ENCODE data around the gene ARHGAP6.

The ARHGAP6 gene

DNA sequence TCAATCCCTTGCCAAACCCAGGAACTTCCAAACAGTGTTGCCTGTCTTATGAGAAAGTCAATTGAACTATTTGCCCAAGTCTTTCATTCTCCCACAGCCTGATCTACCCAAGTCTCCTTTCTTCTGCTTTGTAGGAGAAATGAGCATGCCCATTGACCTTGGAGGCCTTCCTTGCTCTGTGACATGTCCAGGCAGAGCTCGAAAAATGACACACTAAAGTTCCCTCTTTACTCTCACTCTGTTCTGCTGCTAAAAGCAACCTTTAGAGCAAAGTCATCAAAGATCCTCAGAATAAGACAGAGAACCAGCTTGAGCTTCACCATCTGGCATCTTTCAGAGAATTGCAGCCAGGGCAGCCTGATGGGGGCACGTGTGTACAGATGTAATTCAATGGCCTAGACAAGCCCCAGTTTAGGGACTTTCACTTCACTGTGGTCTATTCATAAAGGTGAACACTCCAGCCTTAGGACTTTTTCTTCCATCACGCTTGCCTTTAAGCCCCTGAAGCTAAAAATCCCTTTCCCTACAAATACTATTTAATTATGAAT is 236.1 kb downstream of the ARHGAP6 start:
- DNase-seq (ENCODE audit: low read depth, low spot score), result no peak

DNA sequence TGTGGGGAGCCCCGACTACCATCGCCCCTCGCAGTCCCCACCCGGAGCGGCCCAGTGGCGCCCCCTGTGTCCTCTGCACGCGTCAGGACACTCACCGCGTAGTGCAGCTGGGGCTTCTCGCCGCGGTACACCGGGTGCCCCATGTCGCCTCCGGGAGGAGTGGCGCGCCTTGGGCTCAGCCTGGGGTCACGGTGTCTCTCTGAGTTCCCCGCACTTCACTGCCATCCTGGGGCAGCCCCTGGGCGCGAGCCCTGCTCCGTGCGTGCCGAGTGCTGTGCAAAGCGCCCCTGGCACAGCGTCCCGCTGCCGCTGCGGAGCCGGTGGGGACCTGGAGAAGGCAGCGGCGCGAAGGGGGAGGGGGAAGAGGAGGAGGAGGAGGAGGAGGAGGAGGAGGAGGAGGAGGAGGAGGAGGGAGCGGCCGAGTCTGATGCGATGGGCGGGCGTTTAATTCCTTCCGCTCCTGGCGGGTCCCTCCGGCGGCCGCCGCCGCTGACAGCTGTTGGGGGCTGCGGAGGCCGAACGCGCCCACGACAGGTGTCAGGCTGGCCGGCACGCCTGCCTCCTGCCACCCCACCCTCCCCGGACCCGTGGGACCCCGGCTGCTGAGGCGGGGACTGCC is 238.2 kb downstream of the ARHGAP6 start:
- no peak for DNase-seq (ENCODE audit: low read depth, low spot score)

DNA sequence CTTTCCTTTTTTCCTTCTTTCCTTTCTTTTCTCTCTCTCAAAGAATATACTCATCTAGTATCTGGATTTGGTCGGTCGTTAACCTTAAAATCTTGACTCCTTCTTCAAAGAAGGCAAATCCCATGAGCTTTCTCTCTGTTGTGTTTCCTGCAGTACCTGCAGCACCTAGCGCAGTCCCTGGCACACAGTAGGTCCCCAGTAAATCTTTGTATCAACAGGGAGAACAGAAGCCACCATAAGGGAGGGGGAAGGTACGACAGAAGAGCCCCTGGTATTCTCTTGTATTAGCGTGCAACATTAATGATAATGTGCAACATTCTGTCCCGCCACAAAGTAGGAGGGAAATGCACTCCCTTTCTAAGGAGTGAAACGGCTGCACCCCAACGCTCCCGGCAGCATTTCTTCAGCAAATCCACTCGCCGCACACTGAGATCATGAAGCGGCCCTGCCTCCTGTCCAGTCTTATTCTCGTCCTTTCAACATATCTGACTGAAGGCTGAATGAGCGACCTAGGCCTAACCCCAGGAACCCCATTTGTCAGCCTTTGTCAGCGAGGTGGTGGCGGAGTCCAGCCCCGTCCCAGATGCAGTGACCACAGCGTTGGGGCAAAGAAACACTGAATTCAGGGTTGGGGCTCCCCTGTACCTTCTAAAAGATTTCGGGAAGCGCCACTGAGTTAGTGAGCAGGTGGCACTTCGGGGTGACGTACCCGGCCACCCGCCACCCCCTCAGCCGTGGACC is 238.8 kb downstream of the ARHGAP6 start:
- DNase-seq (ENCODE audit: low read depth, low spot score), result no peak

- DNase-seq (ENCODE audit: low read depth, low spot score), result no peak
These were observed 240.6 kb downstream of the ARHGAP6 start for GRCh38 chrX:11424903-11425674.

GRCh38 chrX:11423949-11424348 is 241.8 kb downstream of the ARHGAP6 start:
- no peak for DNase-seq (ENCODE audit: low read depth, low spot score)

DNA sequence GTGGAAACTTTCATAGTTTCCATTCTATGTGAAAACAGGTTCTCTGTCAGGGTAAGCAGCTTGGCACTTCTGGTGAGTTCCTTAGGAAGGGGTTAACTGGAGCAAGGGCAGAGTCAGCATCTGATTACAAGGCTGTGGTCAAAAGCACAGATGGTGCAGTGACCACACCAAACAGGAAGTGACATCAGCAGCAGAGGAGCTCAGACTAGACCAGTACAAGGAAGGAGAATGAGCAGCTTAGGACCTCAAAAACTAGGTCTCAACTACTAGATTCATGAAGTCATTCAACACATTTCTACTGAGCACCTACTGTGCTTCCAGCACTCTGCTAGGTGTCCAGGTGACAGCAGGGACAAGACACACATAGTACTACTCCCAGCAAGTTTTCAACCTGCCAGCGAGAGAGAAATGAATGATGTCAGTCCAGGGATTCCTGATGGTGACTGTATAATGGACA is 242.3 kb downstream of the ARHGAP6 start:
- no peak for DNase-seq (ENCODE audit: low read depth, low spot score)

DNA sequence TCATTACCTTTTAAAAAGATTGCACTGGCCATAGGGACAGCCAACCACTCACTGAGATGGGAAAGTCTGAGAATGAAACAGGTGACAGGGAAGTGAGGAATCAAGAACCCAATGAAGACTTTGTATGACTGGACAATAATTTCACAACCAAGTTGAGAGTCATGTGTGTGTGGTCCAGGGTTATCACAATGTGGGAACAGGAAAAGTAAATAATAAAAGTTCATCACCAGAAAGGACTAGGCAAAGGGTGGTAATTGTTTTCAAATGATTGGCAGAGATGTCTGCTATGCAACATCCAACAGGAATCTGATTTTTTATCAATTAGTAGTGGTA is 243.2 kb downstream of the ARHGAP6 start:
- DNase-seq (ENCODE audit: low read depth, low spot score), result no peak

DNA sequence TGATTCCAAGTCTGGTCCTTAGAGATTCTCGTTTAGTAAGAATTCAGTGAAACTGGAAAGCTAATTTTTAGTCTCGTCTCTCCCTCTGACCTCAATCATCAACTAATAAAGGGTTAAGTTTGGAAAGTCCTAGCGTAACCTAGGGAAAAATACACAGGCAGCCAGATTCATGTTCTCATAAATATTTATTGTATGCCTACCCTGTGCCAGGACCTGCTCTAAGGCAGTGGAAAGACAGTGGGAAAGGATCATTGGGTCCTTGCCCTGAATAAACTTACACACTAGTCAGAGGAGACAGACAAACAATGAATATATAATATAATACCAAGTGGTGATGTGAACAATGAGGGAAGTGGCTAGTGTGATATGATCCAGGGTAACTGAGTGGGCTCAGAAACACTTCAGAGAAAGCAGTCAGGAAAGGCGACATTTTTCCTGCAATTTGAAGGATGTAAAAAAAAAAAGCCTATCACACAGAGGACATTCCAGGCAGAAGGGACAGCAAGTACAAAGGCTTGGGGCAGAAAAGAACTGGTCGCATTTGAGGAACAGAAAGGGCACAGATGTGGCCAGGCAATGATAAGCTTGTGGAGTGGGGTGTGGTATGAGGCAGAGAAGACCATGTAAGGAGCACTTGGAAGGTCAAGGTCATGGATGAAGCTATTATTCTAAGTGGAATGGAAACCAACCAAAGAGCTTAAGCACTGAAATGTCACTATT is 243.8 kb downstream of the ARHGAP6 start:
- no peak for DNase-seq (ENCODE audit: low read depth, low spot score)

DNA sequence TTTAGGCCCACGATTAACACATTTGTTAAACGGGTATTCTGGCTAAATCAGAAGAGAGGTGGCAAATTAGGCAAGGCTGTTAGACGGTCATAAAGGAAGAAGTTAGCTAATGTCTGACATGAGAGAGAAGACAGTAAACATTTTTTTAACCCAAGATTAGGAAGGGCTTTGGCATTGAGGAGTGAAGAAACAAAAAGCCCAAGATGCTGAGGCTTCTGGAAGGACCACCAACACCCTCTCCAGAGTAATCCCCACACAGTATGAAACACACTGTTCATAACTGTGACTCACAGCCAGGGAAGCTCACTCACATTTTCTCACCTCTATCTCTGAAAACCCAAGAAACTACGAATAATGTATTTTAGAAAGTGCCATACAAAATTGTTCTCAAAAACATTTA is 244.9 kb downstream of the ARHGAP6 start:
- no peak for DNase-seq (ENCODE audit: low read depth, low spot score)

- no peak for DNase-seq (ENCODE audit: low read depth, low spot score)
These were observed 246.6 kb downstream of the ARHGAP6 start for GRCh38 chrX:11419102-11419501.

- DNase-seq (ENCODE audit: low read depth, low spot score), result no peak
These were observed 249.1 kb downstream of the ARHGAP6 start for GRCh38 chrX:11416600-11416999.

DNA sequence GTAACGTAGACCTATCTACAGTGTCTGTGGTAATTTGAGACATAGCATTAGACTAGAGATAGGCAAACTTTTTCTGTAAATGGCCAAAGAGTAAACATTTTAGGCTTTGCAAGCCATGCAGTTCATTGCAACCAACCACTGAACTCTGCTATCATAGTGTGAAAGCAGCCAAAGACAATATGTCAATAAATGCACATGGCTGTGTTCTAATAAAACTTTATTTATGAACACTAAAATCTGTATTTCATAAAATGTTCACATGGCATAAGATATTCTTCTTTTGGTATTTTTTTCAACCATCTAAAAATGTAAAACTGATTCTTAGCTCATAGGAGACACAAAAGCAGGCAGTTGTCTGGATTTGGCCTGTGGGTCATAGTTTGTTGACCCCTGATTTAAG is 251.6 kb downstream of the ARHGAP6 start:
- no peak for DNase-seq (ENCODE audit: low read depth, low spot score)

DNA sequence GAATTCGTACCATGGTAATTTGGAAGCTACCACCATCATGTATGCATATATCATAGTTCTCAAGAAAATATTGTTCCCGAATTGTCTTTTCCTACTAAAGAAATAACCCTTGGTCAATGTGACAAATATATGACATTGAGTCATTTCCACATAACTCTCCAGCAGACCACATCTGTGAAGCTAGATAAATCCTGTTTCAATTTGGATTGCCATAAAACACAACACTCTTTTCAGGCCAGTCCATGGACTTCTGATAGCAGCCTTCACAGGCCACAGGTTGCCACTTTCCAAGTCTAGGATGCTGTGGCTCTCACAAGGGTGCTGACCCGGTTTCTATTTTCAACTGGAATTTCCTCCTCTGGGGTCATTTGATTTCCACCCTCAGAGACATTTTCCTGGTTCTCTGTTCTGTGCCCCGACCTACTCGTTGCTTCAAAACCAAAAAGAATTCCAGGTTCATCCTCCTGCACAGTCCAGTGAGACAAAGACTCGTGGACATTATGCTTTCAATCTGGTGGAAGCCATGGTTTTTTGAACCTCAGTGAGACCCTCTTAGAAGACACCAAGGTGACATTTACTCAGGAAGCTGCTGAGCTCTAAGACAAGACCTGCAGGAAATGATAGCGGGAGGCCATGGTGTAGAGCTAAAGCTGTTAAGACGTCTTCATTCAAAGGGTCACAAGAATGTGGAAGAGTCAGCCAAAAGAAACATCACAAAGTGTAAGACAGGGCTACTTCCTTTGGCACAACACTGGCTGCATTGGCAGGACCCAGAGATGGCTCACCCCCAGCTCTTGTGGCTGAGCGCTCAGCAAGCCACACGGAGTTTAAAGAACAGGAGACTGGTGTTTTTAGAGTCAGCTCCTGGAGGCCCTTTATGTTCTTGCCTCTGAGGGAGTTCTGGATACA is 252.8 kb downstream of the ARHGAP6 start:
- no peak for DNase-seq (ENCODE audit: low read depth, low spot score)

- DNase-seq (ENCODE audit: low read depth, low spot score), result no peak
These were observed 255.8 kb downstream of the ARHGAP6 start for GRCh38 chrX:11409957-11410356.

DNA sequence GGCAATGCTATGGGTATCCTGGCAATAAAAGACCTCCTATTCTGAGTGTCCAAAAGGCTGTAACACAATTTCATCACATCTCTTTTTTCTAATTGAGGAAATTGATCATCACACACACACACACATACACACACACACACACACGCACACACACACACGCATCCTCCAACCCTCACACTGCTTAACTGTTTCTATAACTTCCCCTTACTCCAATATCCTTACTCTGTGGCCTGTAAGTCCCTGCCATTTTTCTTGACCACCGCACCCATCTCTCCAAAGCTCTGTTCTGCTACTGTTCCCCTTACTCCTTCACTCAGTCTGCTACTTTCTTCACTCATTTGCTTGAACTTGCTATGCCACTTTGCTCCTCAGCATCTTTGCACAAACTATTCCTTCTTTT is 256.9 kb downstream of the ARHGAP6 start:
- no peak for DNase-seq (ENCODE audit: low read depth, low spot score)

DNA sequence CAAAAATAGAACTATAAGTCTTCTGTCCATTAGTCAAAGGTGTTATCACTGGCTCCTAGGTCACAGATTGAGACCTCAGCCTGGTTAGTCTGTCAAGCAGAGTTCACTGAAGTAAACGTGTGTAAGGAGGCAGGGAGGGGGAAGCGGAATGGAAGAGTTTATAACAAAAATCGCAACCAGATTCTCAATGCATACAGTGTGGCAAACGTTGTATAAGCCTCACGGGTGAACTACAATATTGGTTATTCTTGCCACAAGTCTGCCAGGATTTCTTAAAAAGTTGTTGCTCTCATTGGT is 257.7 kb downstream of the ARHGAP6 start:
- no peak for DNase-seq (ENCODE audit: low read depth, low spot score)

DNA sequence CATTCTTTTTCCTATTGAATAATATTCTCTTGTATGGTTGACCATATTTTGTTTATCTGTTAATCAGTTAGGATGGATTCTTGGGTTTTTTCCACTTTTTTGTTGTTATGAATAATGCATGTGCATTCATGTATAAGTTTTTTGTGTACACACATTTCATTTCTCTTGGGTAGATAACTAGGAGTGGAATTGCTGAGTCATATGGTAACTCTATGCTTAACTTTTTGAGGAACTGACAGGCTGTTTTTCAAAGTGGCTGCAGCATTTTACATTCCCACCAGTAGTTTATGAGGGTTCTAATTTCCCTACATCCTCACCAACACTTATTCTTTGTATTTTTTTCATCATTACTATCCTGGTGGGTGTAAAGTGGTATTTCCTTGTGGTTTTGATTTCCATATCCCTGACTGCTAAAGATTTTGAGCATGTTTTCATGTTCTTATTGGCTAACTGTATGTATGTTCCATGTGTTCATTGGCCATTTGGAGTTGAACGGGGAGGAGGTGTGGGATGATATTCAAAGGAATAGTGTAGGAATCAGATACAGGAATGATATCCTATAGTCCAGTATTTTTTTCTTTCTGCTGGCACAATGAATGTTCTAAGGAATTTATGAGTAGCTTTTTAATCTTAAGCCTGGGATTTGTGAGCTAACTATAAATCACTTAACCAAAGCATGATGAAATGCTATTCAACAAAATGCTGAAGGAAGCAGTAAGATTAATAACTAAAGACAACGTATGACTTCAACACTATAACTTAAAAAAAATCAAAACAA is 258.2 kb downstream of the ARHGAP6 start:
- no peak for DNase-seq (ENCODE audit: low read depth, low spot score)

- no peak for DNase-seq (ENCODE audit: low read depth, low spot score)
These were observed 259.5 kb downstream of the ARHGAP6 start for GRCh38 chrX:11406109-11406765.

DNA sequence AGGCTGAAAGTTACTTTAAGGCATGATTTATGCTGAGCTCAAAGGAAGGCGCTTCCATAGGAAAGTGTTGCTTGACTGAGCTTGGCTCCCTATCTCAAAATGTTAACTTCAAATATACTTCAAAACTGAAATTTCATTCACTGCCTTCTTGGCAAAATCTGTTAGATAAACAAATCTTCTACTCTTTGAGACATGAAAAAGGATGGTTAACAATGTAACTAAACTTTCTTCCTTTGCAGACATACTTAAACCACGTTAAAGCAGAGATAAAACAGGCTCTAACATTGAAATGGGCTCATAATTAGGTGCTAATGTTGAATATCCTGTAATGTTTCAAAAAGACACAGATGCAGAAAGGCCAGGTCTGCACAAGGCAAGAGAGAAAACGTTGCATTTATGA is 262.1 kb downstream of the ARHGAP6 start:
- no peak for DNase-seq (ENCODE audit: low read depth, low spot score)

DNA sequence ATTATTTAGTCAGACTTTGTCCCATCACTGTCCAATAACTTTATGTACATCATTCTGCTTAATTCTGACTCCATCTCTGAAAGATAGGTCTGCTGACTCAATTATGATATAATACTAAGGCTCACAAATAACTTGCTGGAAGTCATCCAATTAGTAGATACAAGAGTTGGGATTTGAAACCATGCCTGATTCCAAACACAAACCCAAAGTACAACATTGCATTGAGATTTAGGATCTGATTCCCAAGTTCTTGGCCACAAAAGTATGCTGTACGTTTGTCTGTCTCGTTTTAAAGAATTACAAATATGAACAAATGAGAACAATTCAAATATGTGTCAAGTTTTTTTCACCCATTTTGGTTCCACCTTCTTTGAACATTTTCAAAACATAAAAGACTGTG is 263.8 kb downstream of the ARHGAP6 start:
- DNase-seq (ENCODE audit: low read depth, low spot score), result no peak
